H9 (cell line): Measurements from ENCODE around the gene GDPGP1. TPM values are rescaled to one million over a fixed set of nuclear protein-coding genes. Genes with fewer than 3 reads are reported as not detected.

Experiments used
- DNase-seq: peaks from one replicate; pipeline ENCODE4 v3.0.0-alpha.2; 2017
- H2AFZ ChIP-seq: one replicate; pipeline ENCODE4 v1.6.1; 2013; ENCODE audit warnings: mild to moderate bottlenecking, low read length, control low read depth, moderate library complexity
- H2AK5ac ChIP-seq: 2 replicates; pipeline ENCODE4 v1.6.1; 2013; ENCODE audit warnings: low read length, control low read depth, mixed read lengths; ENCODE audit not compliant: insufficient read length
- H2BK120ac ChIP-seq: one replicate; pipeline ENCODE4 v1.6.1; 2013; ENCODE audit warnings: low read depth, mild to moderate bottlenecking, low read length, control low read depth, inconsistent platforms; ENCODE audit not compliant: poor library complexity, severe bottlenecking
- H2BK12ac ChIP-seq: 2 replicates; pipeline ENCODE4 v1.6.1; 2013; ENCODE audit warnings: low read length, control low read depth, mixed read lengths, low read depth; ENCODE audit not compliant: insufficient read length
- H2BK15ac ChIP-seq: 2 replicates; pipeline ENCODE4 v1.6.1; 2013; ENCODE audit warnings: low read depth, low read length, control low read depth
- H2BK20ac ChIP-seq: one replicate; pipeline ENCODE4 v1.6.1; 2013; ENCODE audit warnings: low read depth, mild to moderate bottlenecking, low read length, control low read depth, inconsistent platforms; ENCODE audit not compliant: poor library complexity, severe bottlenecking
- H2BK5ac ChIP-seq: 2 replicates; pipeline ENCODE4 v1.6.1; 2013; ENCODE audit warnings: low read length, control low read depth, mixed read lengths; ENCODE audit not compliant: insufficient read length
- H3K14ac ChIP-seq: 2 replicates; pipeline ENCODE4 v1.6.1; 2013; ENCODE audit warnings: low read length, control low read depth; ENCODE audit not compliant: insufficient read depth
- H3K18ac ChIP-seq: 2 replicates; pipeline ENCODE4 v1.6.1; 2013; ENCODE audit warnings: low read depth, mild to moderate bottlenecking, mixed read lengths, low read length, control low read depth; ENCODE audit not compliant: insufficient read length
- H3K23ac ChIP-seq: 2 replicates; pipeline ENCODE4 v1.6.1; 2013; ENCODE audit warnings: low read length, control low read depth, mixed read lengths, low read depth; ENCODE audit not compliant: insufficient read length
- H3K23me2 ChIP-seq: 2 replicates; pipeline ENCODE4 v1.6.1; 2013; ENCODE audit warnings: low read depth, mild to moderate bottlenecking, mixed read lengths, low read length, control low read depth; ENCODE audit not compliant: insufficient read length, poor library complexity, severe bottlenecking
- H3K27ac ChIP-seq: 2 replicates; pipeline ENCODE4 v1.5.1; 2013; ENCODE audit warnings: low read length, control low read depth, mixed read lengths, low read depth; ENCODE audit not compliant: insufficient read length
- H3K27me3 ChIP-seq: 2 replicates; pipeline ENCODE4 v1.6.1; 2013; ENCODE audit warnings: low read length, control low read depth, inconsistent platforms; ENCODE audit not compliant: insufficient read depth
- H3K4ac ChIP-seq: 2 replicates; pipeline ENCODE4 v1.6.1; 2013; ENCODE audit warnings: low read depth, mild to moderate bottlenecking, control low read depth, inconsistent platforms, low read length, moderate library complexity
- H3K4me1 ChIP-seq: 2 replicates; pipeline ENCODE4 v1.6.1; 2013; ENCODE audit warnings: low read length, control low read depth, inconsistent platforms; ENCODE audit not compliant: insufficient read depth
- H3K4me2 ChIP-seq: 2 replicates; pipeline ENCODE4 v1.6.1; 2013; ENCODE audit warnings: low read length, control low read depth, mixed read lengths; ENCODE audit not compliant: insufficient read length, insufficient read depth
- H3K56ac ChIP-seq: 2 replicates; pipeline ENCODE4 v1.6.1; 2013; ENCODE audit warnings: low read depth, mild to moderate bottlenecking, mixed read lengths, low read length, control low read depth; ENCODE audit not compliant: insufficient read length
- H3K79me1 ChIP-seq: 2 replicates; pipeline ENCODE4 v1.6.1; 2013; ENCODE audit warnings: low read depth, mild to moderate bottlenecking, moderate library complexity, low read length, control low read depth, inconsistent platforms; ENCODE audit not compliant: insufficient read depth, poor library complexity, severe bottlenecking
- H3K79me2 ChIP-seq: 2 replicates; pipeline ENCODE4 v1.6.1; 2013; ENCODE audit warnings: low read length, control low read depth, inconsistent platforms; ENCODE audit not compliant: insufficient read depth
- H3K9ac ChIP-seq: 2 replicates; pipeline ENCODE4 v1.6.1; 2013; ENCODE audit warnings: low read length, control low read depth, mixed read lengths; ENCODE audit not compliant: insufficient read length; ENCODE audit errors: extremely low read depth
- H3K9me3 ChIP-seq: one replicate; pipeline ENCODE4 v1.6.1; 2013; ENCODE audit warnings: low read depth, low read length, inconsistent platforms; ENCODE audit not compliant: control insufficient read depth
- H3T11ph ChIP-seq: one replicate; pipeline ENCODE4 v1.6.1; 2013; ENCODE audit warnings: mild to moderate bottlenecking, low read length, control low read depth, inconsistent platforms
- H4K20me1 ChIP-seq: one replicate; pipeline ENCODE4 v1.6.1; 2013; ENCODE audit not compliant: control insufficient read depth, insufficient read length, insufficient read depth
- H4K5ac ChIP-seq: 2 replicates; pipeline ENCODE4 v1.6.1; 2013; ENCODE audit warnings: low read depth, mild to moderate bottlenecking, mixed read lengths, low read length, control low read depth; ENCODE audit not compliant: insufficient read length
- H4K8ac ChIP-seq: replicated peaks from 2 replicates; pipeline ENCODE4 v1.6.1; 2013; ENCODE audit warnings: low read length, control low read depth, mixed read lengths, low read depth; ENCODE audit not compliant: insufficient read length
- H4K91ac ChIP-seq: 2 replicates; pipeline ENCODE4 v1.6.1; 2013; ENCODE audit warnings: low read depth, mild to moderate bottlenecking, moderate library complexity, mixed read lengths, low read length, control low read depth; ENCODE audit not compliant: insufficient read length
- H3K27ac Mint-ChIP-seq, 3 experiments: 2 replicates in 2 of 3; 3 replicates in 1 of 3; pipeline ENCODE4 v1.8.0; 2020 to 2021; ENCODE audit warnings: mixed read lengths in 3 of 3, mild to moderate bottlenecking in 1 of 3, moderate library complexity in 1 of 3
- H3K27me3 Mint-ChIP-seq: 2 replicates; pipeline ENCODE4 v1.8.0; 2021; ENCODE audit warnings: low read depth, mild to moderate bottlenecking, moderate library complexity, mixed read lengths
- H3K36me3 Mint-ChIP-seq, 3 experiments: 2 replicates in 2 of 3; 3 replicates in 1 of 3; pipeline ENCODE4 v1.8.0; 2020 to 2021; ENCODE audit warnings: low read depth in 3 of 3, mixed read lengths in 3 of 3; ENCODE audit not compliant: insufficient read depth in 1 of 3
- H3K4me1 Mint-ChIP-seq, 2 experiments: 2 replicates each; pipeline ENCODE4 v1.8.0; 2020; ENCODE audit warnings: mixed read lengths in 2 of 2
- H3K4me3 Mint-ChIP-seq, 2 experiments: 2 replicates in 1 of 2; 3 replicates in 1 of 2; pipeline ENCODE4 v1.8.0; 2020 to 2021; ENCODE audit warnings: mild to moderate bottlenecking in 2 of 2, mixed read lengths in 2 of 2, moderate library complexity in 1 of 2
- H3K9me3 Mint-ChIP-seq, 2 experiments: 2 replicates in 1 of 2; 3 replicates in 1 of 2; pipeline ENCODE4 v1.8.0; 2020; ENCODE audit warnings: mild to moderate bottlenecking in 2 of 2, mixed read lengths in 2 of 2, moderate library complexity in 1 of 2
- WGBS: extraction: QIAGEN DNeasy Blood & Tissue Kit; methylation state at CpG from one replicate; pipeline ENCODE4 v1.1.7; 2013; ENCODE audit warnings: missing lambda C conversion rate, low lambda C conversion rate, mixed read lengths; ENCODE audit not compliant: insufficient read length; ENCODE audit errors: extremely low coverage; 5-methylcytosine and 5-hydroxymethylcytosine counted together
- total RNA-seq: library from RNA; stranded (reverse); gene quantifications from 2 replicates; pipeline ENCODE4 v1.2.1, GENCODE V29; 2021
- TF ChIP-seq, protein P1 (sequence below): fragments of 200-600 bp; sonication (generic); conservative IDR thresholded peaks from 3 replicates; pipeline ENCODE4 v1.8.0; 2021; ENCODE audit warnings: antibody characterized with exemption, mild to moderate bottlenecking

Gene GDPGP1
- total RNA-seq, 1 experiment from 2014 or later, result 6.7 TPM

DNA sequence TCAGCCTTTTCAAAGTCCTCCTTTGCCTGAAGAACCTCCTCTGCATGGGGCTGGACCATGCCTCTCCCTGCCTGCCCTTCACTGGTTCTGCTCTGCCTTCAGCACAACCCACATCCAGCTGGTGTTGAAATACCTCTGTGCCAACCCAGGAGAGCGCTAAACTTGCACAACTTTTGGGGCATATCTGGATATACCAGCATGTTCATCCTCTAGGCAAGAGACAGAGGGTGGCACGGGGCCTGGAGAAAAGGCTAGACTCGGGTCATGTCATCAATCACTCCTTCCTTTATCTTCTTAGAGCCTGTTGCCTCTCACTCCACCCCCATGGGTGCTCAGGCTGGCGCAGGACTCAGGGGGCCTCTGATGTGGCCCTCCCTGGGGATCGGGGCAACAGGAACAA, 28.1 kb upstream of the GDPGP1 start:
- H4K20me1 ChIP-seq, result no peaks in the 10 kb centered on the region
- H3K9ac ChIP-seq, result no peak overlapping the region
- peaks cover 6% of the 10 kb centered on the region; the same call in 1 of the 2 replicates for H3K4me1 ChIP-seq
- no peak for DNase-seq
- peaks cover 3% of the 10 kb centered on the region; the same call in 1 of the 2 replicates for H3K79me2 ChIP-seq
- no peak overlapping the region for H3K56ac ChIP-seq
- no peaks in the 10 kb centered on the region for H3K9me3 Mint-ChIP-seq
- H4K8ac ChIP-seq, result no peak overlapping the region
- no peak overlapping the region for H3K4me3 Mint-ChIP-seq
- no peak overlapping the region for H3K23ac ChIP-seq
- H4K5ac ChIP-seq, result no peak overlapping the region
- H3K9me3 ChIP-seq, result no peaks in the 10 kb centered on the region
- no peak overlapping the region for H3K14ac ChIP-seq
- H3K36me3 Mint-ChIP-seq, result peaks cover 11 to 22% (median 17%) of the 10 kb centered on the region in 3 experiments; a peak in 6 of 7 replicates
- no peak overlapping the region for H2AK5ac ChIP-seq
- H3K23me2 ChIP-seq, result peaks cover 8% of the 10 kb centered on the region
- H3K4me2 ChIP-seq, result no peak overlapping the region
- no peaks in the 10 kb centered on the region; the same call in 1 of the 2 replicates for H3K27me3 ChIP-seq
- H3K79me1 ChIP-seq, result peaks cover 13% of the 10 kb centered on the region
- no peak overlapping the region for H2BK120ac ChIP-seq
- no peak overlapping the region for H3T11ph ChIP-seq
- peak overlapping the region in 1 of 3 experiments; percentile 28; a peak in 1 of 7 replicates for H3K27ac Mint-ChIP-seq
- no peak overlapping the region for H3K18ac ChIP-seq
- H3K27ac ChIP-seq, result no peak overlapping the region
- H3K4me1 Mint-ChIP-seq, result peaks cover 16% of the 10 kb centered on the region in 2 experiments
- no CpG with 5 or more reads among the region's 5 CpGs for WGBS
- H3K27me3 Mint-ChIP-seq, result no peaks in the 10 kb centered on the region
- H2AFZ ChIP-seq, result no peak overlapping the region
- TF ChIP-seq, protein P1, sequence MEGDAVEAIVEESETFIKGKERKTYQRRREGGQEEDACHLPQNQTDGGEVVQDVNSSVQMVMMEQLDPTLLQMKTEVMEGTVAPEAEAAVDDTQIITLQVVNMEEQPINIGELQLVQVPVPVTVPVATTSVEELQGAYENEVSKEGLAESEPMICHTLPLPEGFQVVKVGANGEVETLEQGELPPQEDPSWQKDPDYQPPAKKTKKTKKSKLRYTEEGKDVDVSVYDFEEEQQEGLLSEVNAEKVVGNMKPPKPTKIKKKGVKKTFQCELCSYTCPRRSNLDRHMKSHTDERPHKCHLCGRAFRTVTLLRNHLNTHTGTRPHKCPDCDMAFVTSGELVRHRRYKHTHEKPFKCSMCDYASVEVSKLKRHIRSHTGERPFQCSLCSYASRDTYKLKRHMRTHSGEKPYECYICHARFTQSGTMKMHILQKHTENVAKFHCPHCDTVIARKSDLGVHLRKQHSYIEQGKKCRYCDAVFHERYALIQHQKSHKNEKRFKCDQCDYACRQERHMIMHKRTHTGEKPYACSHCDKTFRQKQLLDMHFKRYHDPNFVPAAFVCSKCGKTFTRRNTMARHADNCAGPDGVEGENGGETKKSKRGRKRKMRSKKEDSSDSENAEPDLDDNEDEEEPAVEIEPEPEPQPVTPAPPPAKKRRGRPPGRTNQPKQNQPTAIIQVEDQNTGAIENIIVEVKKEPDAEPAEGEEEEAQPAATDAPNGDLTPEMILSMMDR, result no peak
- no peak overlapping the region for H2BK5ac ChIP-seq
- no peak overlapping the region for H3K4ac ChIP-seq
- H2BK20ac ChIP-seq, result no peak overlapping the region
- no peak overlapping the region for H2BK12ac ChIP-seq
- no peak overlapping the region for H2BK15ac ChIP-seq
- no peak overlapping the region for H4K91ac ChIP-seq
